Esophagus muscularis mucosa (tissue), 2 donors: ENCODE data around the gene INPP5A.

Experiments used
- POLR2A ChIP-seq: fragments of 450-650 bp; IDR thresholded peaks from one replicate; pipeline ENCODE4 v1.6.1; 2017; ENCODE audit warnings: antibody characterized with exemption, moderate library complexity, mild to moderate bottlenecking, low read depth
- POLR2AphosphoS5 ChIP-seq, 2 donors: sonication (generic); formaldehyde crosslinking; IDR thresholded peaks; one replicate each; pipeline ENCODE4 v1.6.1; 2017; ENCODE audit warnings: antibody characterized with exemption in 2 of 2

DNA sequence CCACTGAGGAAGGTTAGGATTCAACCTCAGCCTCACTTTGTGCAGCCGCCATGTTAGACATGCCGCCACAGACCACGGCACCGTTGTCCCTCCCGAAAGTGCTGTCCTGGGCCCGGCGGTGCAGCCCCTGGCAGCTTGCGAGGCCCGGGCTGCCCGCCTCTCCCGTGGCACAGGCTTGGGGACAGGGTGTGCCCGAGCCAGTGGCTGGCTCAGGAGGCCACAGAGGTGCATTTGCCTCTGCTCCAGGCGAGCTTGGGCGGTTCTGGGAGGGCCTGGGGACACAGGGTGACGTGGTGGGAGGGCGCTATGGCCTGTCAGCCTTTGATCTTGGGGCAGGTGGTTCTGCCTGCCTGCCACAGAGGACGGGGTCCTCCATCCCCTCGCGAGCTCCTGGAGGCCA, 207.3 kb downstream of the INPP5A start:
- no peak for TF ChIP-seq POLR2AphosphoS5 (IDR thresholded peaks at IDR 0.05)
- no peak for TF ChIP-seq POLR2A
